H1 (cell line): Measurements from ENCODE around the gene SDHAF4. TPM values are rescaled to one million over a fixed set of nuclear protein-coding genes. Genes with fewer than 3 reads are reported as not detected.

ENCODE experiments used
- CTCF ChIA-PET: fragments of 300-600 bp; sonication (Branson Sonifier 250); formaldehyde crosslinking; loops from one replicate; lab custom pipeline; 2021; ENCODE audit not compliant: partially characterized antibody; lab: Charles Lee
- POLR2A ChIA-PET: fragments of 300-600 bp; sonication (Branson Sonifier 250); formaldehyde crosslinking; loops from one replicate; lab custom pipeline; 2021; ENCODE audit warnings: inconsistent platforms; ENCODE audit not compliant: partially characterized antibody; lab: Charles Lee
- DNase-seq, 2 experiments: peaks; one replicate each; pipeline versions ENCODE4 v3.0.0 to v3.0.0-alpha.2; 2010 to 2022; ENCODE audit warnings: low spot score in 2 of 2, low read depth in 1 of 2, mixed read lengths in 1 of 2
- FAIRE-seq: peaks from 2 replicates; lab custom pipeline; 2011; peaks lifted over from hg19 to GRCh38; lab: Jason Lieb, UNC
- H2AFZ ChIP-seq: 2 replicates; pipeline ENCODE4 v1.8.1; 2012; ENCODE audit warnings: low read length, inconsistent platforms
- H2AK5ac ChIP-seq: 2 replicates; pipeline ENCODE4 v1.6.1; 2013; ENCODE audit warnings: low read depth, low read length
- H2BK120ac ChIP-seq: replicated peaks from 2 replicates; pipeline ENCODE3; 2013; ENCODE audit warnings: low read depth, low read length, inconsistent platforms
- H2BK12ac ChIP-seq: 2 replicates; pipeline ENCODE4 v1.6.1; 2013; ENCODE audit warnings: low read depth, low read length
- H2BK15ac ChIP-seq: 2 replicates; pipeline ENCODE4 v1.6.1; 2013; ENCODE audit warnings: low read length
- H2BK20ac ChIP-seq: 2 replicates; pipeline ENCODE4 v1.6.1; 2013; ENCODE audit warnings: low read length
- H2BK5ac ChIP-seq: 2 replicates; pipeline ENCODE4 v1.6.1; 2013; ENCODE audit warnings: low read depth, low read length
- H3K14ac ChIP-seq: 2 replicates; pipeline ENCODE4 v1.6.1; 2013; ENCODE audit warnings: inconsistent platforms; ENCODE audit not compliant: insufficient read length
- H3K18ac ChIP-seq: 2 replicates; pipeline ENCODE4 v1.6.1; 2013; ENCODE audit warnings: low read length; ENCODE audit errors: extremely low read depth
- H3K23ac ChIP-seq: 2 replicates; pipeline ENCODE4 v1.6.1; 2013; ENCODE audit warnings: inconsistent platforms; ENCODE audit not compliant: insufficient read length
- H3K23me2 ChIP-seq: 2 replicates; pipeline ENCODE4 v1.6.1; 2013; ENCODE audit warnings: low read depth, low read length
- H3K27ac ChIP-seq: 2 replicates; pipeline ENCODE4 v1.6.1; 2011; ENCODE audit warnings: low read depth, low read length, inconsistent platforms
- H3K27me3 ChIP-seq, 4 experiments: replicated peaks in 1 of 4; 1 replicate in 1 of 4; 2 replicates in 3 of 4; pipeline versions ENCODE4 v1.6.1 to v1.8.1; 2011 to 2013; ENCODE audit warnings: low read length in 3 of 4, mild to moderate bottlenecking in 3 of 4, inconsistent platforms in 2 of 4, mixed read lengths in 2 of 4, moderate library complexity in 1 of 4; ENCODE audit not compliant: control insufficient read depth in 3 of 4, insufficient read depth in 3 of 4; ENCODE audit errors: extremely low read depth in 1 of 4
- H3K36me3 ChIP-seq, 4 experiments: 2 replicates each; pipeline versions ENCODE4 v1.6.1 to v1.8.1; 2011 to 2013; ENCODE audit warnings: mild to moderate bottlenecking in 4 of 4, low read length in 3 of 4, moderate library complexity in 2 of 4, control low read depth in 1 of 4, inconsistent platforms in 1 of 4; ENCODE audit not compliant: insufficient read depth in 4 of 4, control insufficient read depth in 2 of 4
- H3K4ac ChIP-seq: replicated peaks from 2 replicates; pipeline ENCODE3; 2013; ENCODE audit warnings: low read length, low read depth, mixed read lengths, inconsistent platforms; ENCODE audit not compliant: insufficient read length
- H3K4me1 ChIP-seq, 4 experiments: replicated peaks in 1 of 4; 1 replicate in 1 of 4; 2 replicates in 3 of 4; pipeline versions ENCODE4 v1.6.1 to v1.8.1; 2011 to 2013; ENCODE audit warnings: low read length in 3 of 4, inconsistent platforms in 2 of 4, mixed read lengths in 1 of 4; ENCODE audit not compliant: insufficient read depth in 4 of 4, control insufficient read depth in 3 of 4
- H3K4me2 ChIP-seq, 2 experiments: 2 replicates each; pipeline versions ENCODE4 v1.6.1 to v1.8.1; 2011 to 2013; ENCODE audit warnings: low read depth in 2 of 2, low read length in 2 of 2, control low read depth in 1 of 2, inconsistent platforms in 1 of 2, mild to moderate bottlenecking in 1 of 2; ENCODE audit not compliant: insufficient read depth in 1 of 2
- H3K4me3 ChIP-seq, 4 experiments: fragments of 200-600, 300-600 bp in 1 of 4; sonication (generic), shearing (Covaris generic), sonication (Bioruptor Twin) in 1 of 4; 2 replicates each; pipeline versions ENCODE4 v1.5.1 to v1.8.1; 2011 to 2016; ENCODE audit warnings: low read length in 4 of 4, low read depth in 3 of 4, control low read depth in 2 of 4, inconsistent platforms in 2 of 4, mild to moderate bottlenecking in 2 of 4, mixed read lengths in 1 of 4, moderate library complexity in 1 of 4; ENCODE audit not compliant: insufficient read depth in 2 of 4; ENCODE audit errors: extremely low read depth in 1 of 4
- H3K56ac ChIP-seq: replicated peaks from 2 replicates; pipeline ENCODE3; 2013; ENCODE audit warnings: low read depth, mild to moderate bottlenecking, mixed read lengths, low read length, inconsistent platforms; ENCODE audit not compliant: insufficient read length
- H3K79me1 ChIP-seq: 2 replicates; pipeline ENCODE4 v1.6.1; 2013; ENCODE audit warnings: low read depth, low read length, control low read depth
- H3K79me2 ChIP-seq, 2 experiments: 2 replicates each; pipeline versions ENCODE4 v1.6.1 to v1.8.1; 2012 to 2013; ENCODE audit warnings: low read length in 2 of 2, mild to moderate bottlenecking in 2 of 2, inconsistent platforms in 1 of 2; ENCODE audit not compliant: insufficient read depth in 2 of 2, control insufficient read depth in 1 of 2
- H3K9ac ChIP-seq, 4 experiments: replicated peaks in 1 of 4; 1 replicate in 1 of 4; 2 replicates in 3 of 4; pipeline versions ENCODE4 v1.6.1 to v1.8.1; 2011 to 2013; ENCODE audit warnings: low read depth in 3 of 4, low read length in 3 of 4, control low read depth in 2 of 4, mild to moderate bottlenecking in 2 of 4, moderate library complexity in 2 of 4, inconsistent platforms in 1 of 4; ENCODE audit errors: extremely low read depth in 1 of 4
- H3K9me3 ChIP-seq, 2 experiments: 2 replicates each; pipeline versions ENCODE4 v1.6.1 to v1.8.1; 2012 to 2013; ENCODE audit warnings: mild to moderate bottlenecking in 2 of 2, moderate library complexity in 2 of 2, control low read depth in 1 of 2, inconsistent platforms in 1 of 2, low read depth in 1 of 2, low read length in 1 of 2, mixed read lengths in 1 of 2; ENCODE audit not compliant: insufficient read depth in 2 of 2
- H4K20me1 ChIP-seq, 2 experiments: replicated peaks in 1 of 2; 2 replicates each; pipeline versions ENCODE3 to v1.8.1; 2011 to 2013; ENCODE audit warnings: inconsistent platforms in 2 of 2, low read length in 2 of 2, mild to moderate bottlenecking in 1 of 2; ENCODE audit not compliant: insufficient read depth in 2 of 2, control insufficient read depth in 1 of 2
- H4K5ac ChIP-seq: 2 replicates; pipeline ENCODE4 v1.6.1; 2013; ENCODE audit warnings: low read length, low read depth, mixed read lengths, inconsistent platforms; ENCODE audit not compliant: insufficient read length
- H4K8ac ChIP-seq: 2 replicates; pipeline ENCODE4 v1.8.0; 2013; ENCODE audit warnings: mild to moderate bottlenecking, moderate library complexity, low read length, inconsistent platforms; ENCODE audit not compliant: insufficient read depth; ENCODE audit errors: extremely low read depth
- H4K91ac ChIP-seq: replicated peaks from 2 replicates; pipeline ENCODE3; 2013; ENCODE audit warnings: low read length, mixed read lengths, inconsistent platforms; ENCODE audit not compliant: insufficient read length
- ATF2 ChIP-seq: IDR thresholded peaks from 2 replicates; pipeline ENCODE4 v1.6.1; 2012; ENCODE audit warnings: low read length, inconsistent platforms
- BACH1 ChIP-seq: IDR thresholded peaks from 2 replicates; pipeline ENCODE4 v1.6.1; 2012; ENCODE audit warnings: low read length, improper control_type of control experiment
- BCL11A ChIP-seq, 2 experiments: IDR thresholded peaks; one replicate each; pipeline ENCODE4 v1.6.1; 2011; ENCODE audit warnings: low read depth in 2 of 2, low read length in 2 of 2, mild to moderate bottlenecking in 2 of 2
- BRCA1 ChIP-seq: IDR thresholded peaks from 2 replicates; pipeline ENCODE4 v1.6.1; 2012; ENCODE audit warnings: low read depth, low read length, improper control_type of control experiment
- EZH2 ChIP-seq: fragments of 200-600 bp; sonication (generic); IDR thresholded peaks from 2 replicates; pipeline ENCODE4 v1.7.1; 2012; ENCODE audit warnings: low read depth, mild to moderate bottlenecking, moderate library complexity, low read length, inconsistent platforms; ENCODE audit not compliant: severe bottlenecking
- PHF8 ChIP-seq: fragments of 200-600 bp; sonication (generic); conservative IDR thresholded peaks from 2 replicates; pipeline ENCODE4 v1.7.1; 2012; ENCODE audit warnings: low read depth, mild to moderate bottlenecking, inconsistent platforms, low read length, moderate library complexity
- POLR2A ChIP-seq, 2 experiments: IDR thresholded peaks; 1 replicate in 1 of 2; 2 replicates in 1 of 2; pipeline ENCODE4 v1.6.1; 2011; ENCODE audit warnings: low read depth in 2 of 2, low read length in 2 of 2, mild to moderate bottlenecking in 2 of 2; ENCODE audit errors: control extremely low read depth in 1 of 2
- SP4 ChIP-seq: IDR thresholded peaks from 2 replicates; pipeline ENCODE4 v1.6.1; 2012; ENCODE audit warnings: low read length, inconsistent platforms
- TAF7 ChIP-seq: optimal IDR thresholded peaks from 2 replicates; pipeline ENCODE3; 2011; ENCODE audit warnings: low read depth, mild to moderate bottlenecking, inconsistent platforms, low read length, moderate library complexity, borderline replicate concordance
- USF2 ChIP-seq: IDR thresholded peaks from 2 replicates; pipeline ENCODE4 v1.6.1; 2011; ENCODE audit warnings: low read length, improper control_type of control experiment
- WGBS, 2 experiments: shearing (Covaris generic) in 1 of 2; methylation state at CpG; one replicate each; pipeline versions ENCODE4 v1.1.6 to v1.1.7; 2013 to 2015; ENCODE audit warnings: low lambda C conversion rate in 2 of 2, mixed read lengths in 2 of 2, inconsistent platforms in 1 of 2, low coverage in 1 of 2, missing lambda C conversion rate in 1 of 2; ENCODE audit not compliant: insufficient replicate concordance in 2 of 2, insufficient coverage in 1 of 2, insufficient read length in 1 of 2; ENCODE audit errors: extremely low coverage in 1 of 2, missing lambda C conversion rate in 1 of 2; 5-methylcytosine and 5-hydroxymethylcytosine counted together
- polyA plus RNA-seq, 7 experiments: library from polyadenylated mRNA; depleted of rRNA in 3 of 7; stranded (reverse) in 5 of 7; unstranded in 2 of 7; fragments of >200 nt in 5 of 7; fragments of 200-250 nt in 2 of 7; gene quantifications; 1 replicate in 5 of 7; 2 replicates in 1 of 7; 4 replicates in 1 of 7; pipeline versions ENCODE4 v1.2.1 to v1.2.3, GENCODE V29; 2011 to 2013; ENCODE audit warnings: missing spikeins in 2 of 7, mixed read lengths in 2 of 7
- total RNA-seq: library from RNA; stranded (reverse); fragmentation: NEBNext Ultra II Directional; extraction: Animal tissue kit (Norgen Biotek cat#: 25700); gene quantifications from 2 replicates; pipeline ENCODE4 v1.2.1, GENCODE V29; 2021

The SDHAF4 gene
- total and polyA plus RNA-seq, 2 of the 8 experiments (the other 6 are each of a cell fraction or from before 2014, with no cell fraction given): 9.8 to 14.9 TPM

- FAIRE-seq: no peak
- H4K91ac ChIP-seq: no peak overlapping the region
- no peak overlapping the region for H2AK5ac ChIP-seq
- H3K27ac ChIP-seq: no peak overlapping the region
- no peak overlapping the region for H4K8ac ChIP-seq
- POLR2A ChIA-PET: interaction anchor here (0.8 kb wide), 1 partner anchor 16 kb away, joined by 3 read pairs; no protein-coding TSS in a partner anchor
- no peak overlapping the region for H3K14ac ChIP-seq
- H3K4me1 ChIP-seq: peaks cover 0 to 3% (median 0%) of the 10 kb centered on the region in 4 experiments; a peak in 1 of 7 replicates
- no peak overlapping the region for H2BK120ac ChIP-seq
- H2BK20ac ChIP-seq: no peak overlapping the region
- H3K27me3 ChIP-seq: no peaks in the 10 kb centered on the region
- no peak overlapping the region for H2BK5ac ChIP-seq
- H3K23ac ChIP-seq: no peak overlapping the region
- no peak overlapping the region for H2BK15ac ChIP-seq
- H2BK12ac ChIP-seq: no peak overlapping the region
- DNase-seq: no peak
- no peaks in the 10 kb centered on the region for H3K23me2 ChIP-seq
- H2AFZ ChIP-seq: no peak overlapping the region
- no peaks in the 10 kb centered on the region for H3K9me3 ChIP-seq
- TF ChIP-seq TAF7 (no peak), POLR2A (IDR thresholded peaks at IDR 0.05; ENCODE audit: control extremely low read depth in 1 of 2, low read depth in 2 of 2, low read length in 2 of 2) (no peak), PHF8 (no peak), SP4 (no peak), BACH1 (no peak), USF2 (no peak), BCL11A (IDR thresholded peaks at IDR 0.05; ENCODE audit: low read depth in 2 of 2, low read length in 2 of 2) (no peak), BRCA1 (no peak), ATF2 (no peak), EZH2 (no peak)
- CTCF ChIA-PET: interaction anchor here (0.7 to 1.0 kb wide), 5 partner anchors 11 to 70 kb away, joined by 3 to 4 read pairs (median 3); no protein-coding TSS in a partner anchor
- peaks cover 0 to 9% (median 5%) of the 10 kb centered on the region in 4 experiments; a peak in 5 of 8 replicates for H3K36me3 ChIP-seq
- H3K79me1 ChIP-seq: no peaks in the 10 kb centered on the region
- no peak overlapping the region for H3K56ac ChIP-seq
- H3K4ac ChIP-seq: no peak overlapping the region
- H3K9ac ChIP-seq: no peak overlapping the region
- H3K18ac ChIP-seq: no peak overlapping the region
- no peak overlapping the region for H3K4me3 ChIP-seq
- H4K5ac ChIP-seq: no peak overlapping the region
- H3K79me2 ChIP-seq: no peaks in the 10 kb centered on the region
- H3K4me2 ChIP-seq: no peak overlapping the region
- no peaks in the 10 kb centered on the region for H4K20me1 ChIP-seq
- 89% methylated on average over 7 of the region's 7 CpGs; no CpG with 5 or more reads in 1 of the 2 experiments for WGBS, 2 experiments
These were observed 9.3 kb downstream of the SDHAF4 start for GRCh38 chr6:70575899-70576495.
